Measurements from ENCODE around the gene SQSTM1. TPM values are rescaled to one million over a fixed set of nuclear protein-coding genes. Genes with fewer than 3 reads are reported as not detected.

SQSTM1 gene
- polyA plus RNA-seq, 1 experiment: 366 TPM

DNA sequence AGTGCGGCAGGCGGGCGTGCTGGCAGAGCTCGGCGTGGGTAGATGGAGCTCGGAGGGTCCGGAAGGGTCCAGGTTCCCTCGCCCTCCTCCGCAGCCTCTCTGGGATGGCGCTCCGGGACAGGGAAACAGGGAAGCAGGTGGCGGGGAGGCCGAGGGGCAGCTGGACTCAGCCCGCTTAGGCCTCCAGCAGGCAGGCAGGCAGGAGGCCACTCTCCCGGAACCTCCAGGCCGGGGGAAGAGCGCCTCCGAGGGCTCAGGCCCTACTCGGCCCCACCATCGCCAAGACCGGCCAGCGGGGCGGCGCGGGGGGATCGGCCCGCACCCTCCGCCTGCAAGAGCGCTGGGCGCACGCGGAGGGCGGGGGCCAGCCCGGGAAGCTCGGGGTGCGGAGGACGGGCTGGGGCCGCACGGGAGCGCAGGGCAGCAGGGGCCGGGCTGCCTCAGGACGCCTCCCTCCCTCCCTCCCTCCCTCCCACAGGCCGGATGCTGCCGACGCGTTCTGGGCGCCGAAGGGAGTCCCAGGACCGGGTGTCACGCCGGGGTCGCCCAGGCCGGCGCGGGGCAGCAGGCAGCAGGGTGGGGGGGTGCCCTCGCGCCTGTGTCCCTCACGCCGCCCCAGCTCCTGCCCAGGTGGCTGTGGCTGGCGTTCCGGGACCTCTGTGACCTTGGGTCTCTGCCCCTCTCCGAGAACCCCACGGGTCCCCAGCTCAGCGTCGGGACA lies 15.0 kb upstream of the SQSTM1 start:
- DNase-seq (ENCODE audit: low read depth, low spot score): no peak
- H3K27ac ChIP-seq (ENCODE audit: low read depth, low read length): no peak overlapping the region
- CTCF ChIA-PET: interaction anchor here (0.5 kb wide), 1 partner anchor 37 kb away, joined by 5 read pairs; no protein-coding TSS in a partner anchor
- no peak for TF ChIP-seq CTCF (IDR thresholded peaks at IDR 0.05; ENCODE audit: low read depth, low read length)
- H3K4me3 ChIP-seq (ENCODE audit: low read depth, low read length): peak overlapping the region; percentile 77
- H3K27me3 ChIP-seq (ENCODE audit: control insufficient read depth, insufficient read depth, low read length): no peaks in the 10 kb centered on the region
- POLR2A ChIA-PET: interaction anchor here (1.2 kb wide), 1 partner anchor 15 kb away, joined by 5 read pairs; the partner anchor contains the start of gene SQSTM1
- no peaks in the 10 kb centered on the region; the same call in 1 of the 2 replicates for H3K9me3 ChIP-seq (ENCODE audit: control insufficient read depth, insufficient read depth, low read length)

DNA sequence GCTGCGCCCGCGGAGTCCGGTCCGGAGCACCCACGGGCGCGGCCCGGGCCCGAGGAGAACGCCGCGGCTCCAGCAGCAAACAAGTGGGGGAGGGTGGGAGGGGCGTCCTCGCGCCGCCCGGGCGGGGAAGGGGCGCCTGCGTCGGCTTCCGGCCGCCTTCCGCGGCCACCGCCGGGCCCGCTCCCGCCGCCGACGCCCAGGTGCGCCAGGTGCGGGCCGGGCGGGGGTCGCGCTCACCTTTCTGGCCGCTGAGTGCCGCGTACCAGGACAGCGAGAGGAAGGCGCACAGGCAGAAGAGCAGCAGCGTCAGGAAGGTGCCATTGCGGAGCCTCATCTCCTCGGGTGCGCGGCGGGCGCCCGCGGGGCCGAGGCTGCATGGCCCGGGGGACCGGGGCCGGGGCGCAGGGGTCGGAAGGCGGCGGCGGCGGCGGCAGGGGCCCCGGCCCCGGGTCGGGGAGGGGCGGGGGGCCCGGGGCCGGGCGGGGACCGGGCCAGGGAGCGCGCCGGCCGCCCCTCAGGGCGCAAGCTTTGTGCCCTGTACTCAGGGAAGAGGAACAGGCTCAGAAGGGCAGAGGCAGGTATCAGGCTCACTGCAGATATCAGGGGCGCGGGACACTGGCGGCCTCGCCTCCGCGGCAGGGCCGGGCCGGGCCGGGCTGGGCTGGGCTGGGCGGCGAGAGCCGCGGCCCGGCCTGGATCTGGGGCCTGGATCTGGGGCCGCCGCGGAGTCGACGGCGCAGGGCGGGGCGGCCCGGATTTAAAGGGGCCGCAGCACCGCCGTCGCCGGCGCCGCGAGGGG lies 14.3 kb upstream of the SQSTM1 start, which contains the start of gene MGAT4B:
TSS of gene MGAT4B (minus strand) at position 617 of the 799 bp plus-strand sequence. CDS start at position 334, 283 bp downstream.
- Histone ChIP-seq H3K27ac (ENCODE audit: low read depth, low read length) (peak within 1 kb of the TSS; percentile 21), H3K9me3 (ENCODE audit: control insufficient read depth, insufficient read depth, low read length) (peaks cover 6% of the 10 kb centered on the region; the same call in 1 of the 2 replicates), H3K27me3 (ENCODE audit: control insufficient read depth, insufficient read depth, low read length) (no peaks in the 10 kb centered on the region), H3K4me3 (ENCODE audit: low read depth, low read length) (peak within 1 kb of the TSS; percentile 77)
- ChIA-PET CTCF (interaction anchor here (0.5 kb wide), 1 partner anchor 37 kb away, joined by 5 read pairs; no protein-coding TSS in a partner anchor), POLR2A (interaction anchor here (0.5 to 1.4 kb wide), 6 partner anchors 13 to 138 kb away, joined by 3 to 14 read pairs (median 5); partner anchors contain the start of gene SQSTM1)
- DNase-seq (ENCODE audit: low read depth, low spot score): no peak
- TF ChIP-seq CTCF (IDR thresholded peaks at IDR 0.05; ENCODE audit: low read depth, low read length): no peak

- POLR2A ChIA-PET: no interaction called here
- no peak for DNase-seq (ENCODE audit: low read depth, low spot score)
- no peaks in the 10 kb centered on the region for H3K27me3 ChIP-seq (ENCODE audit: control insufficient read depth, insufficient read depth, low read length)
- CTCF ChIA-PET: no interaction called here
- peaks cover 6% of the 10 kb centered on the region; the same call in 1 of the 2 replicates for H3K9me3 ChIP-seq (ENCODE audit: control insufficient read depth, insufficient read depth, low read length)
- no peak for TF ChIP-seq CTCF (IDR thresholded peaks at IDR 0.05; ENCODE audit: low read depth, low read length)
- H3K27ac ChIP-seq (ENCODE audit: low read depth, low read length): no peak overlapping the region
- H3K4me3 ChIP-seq (ENCODE audit: low read depth, low read length): no peak overlapping the region
Observed at GRCh38 chr5:179812135-179812825, 8.4 kb upstream of the SQSTM1 start.

DNA sequence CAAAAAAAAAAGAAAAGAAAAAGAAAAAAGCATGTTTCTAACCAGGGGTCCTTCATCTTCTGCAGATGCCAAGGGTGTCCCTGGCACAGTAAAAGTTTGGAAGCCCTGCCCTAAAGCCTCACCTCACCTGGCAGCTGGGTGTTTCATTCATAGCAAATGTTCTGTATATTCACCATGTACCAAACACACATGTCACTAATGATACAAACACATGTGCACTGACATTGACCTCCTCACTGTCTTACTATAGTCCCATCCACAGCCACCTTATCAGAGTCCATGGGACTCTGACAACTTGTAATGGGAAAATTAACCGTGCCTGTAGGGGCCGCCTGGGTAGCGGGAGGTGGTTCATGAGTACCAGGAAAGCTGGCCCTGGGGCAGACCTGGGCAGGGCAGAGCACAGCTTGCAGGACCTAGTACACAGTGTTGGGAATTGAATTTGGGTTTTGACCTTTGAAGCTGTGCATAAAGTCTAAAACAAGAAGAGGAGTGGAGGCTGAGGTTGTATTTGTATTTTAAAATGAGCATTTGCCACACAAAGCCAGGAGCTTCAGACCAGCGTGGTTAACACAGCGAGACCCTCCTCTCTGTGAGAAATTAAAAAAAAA lies 7.6 kb upstream of the SQSTM1 start:
- peaks cover 6% of the 10 kb centered on the region; the same call in 1 of the 2 replicates for H3K9me3 ChIP-seq (ENCODE audit: control insufficient read depth, insufficient read depth, low read length)
- no peak overlapping the region for H3K4me3 ChIP-seq (ENCODE audit: low read depth, low read length)
- TF ChIP-seq CTCF (IDR thresholded peaks at IDR 0.05; ENCODE audit: low read depth, low read length): no peak
- ChIA-PET CTCF (no interaction called here), POLR2A (no interaction called here)
- no peak overlapping the region for H3K27ac ChIP-seq (ENCODE audit: low read depth, low read length)
- DNase-seq (ENCODE audit: low read depth, low spot score): no peak
- no peaks in the 10 kb centered on the region for H3K27me3 ChIP-seq (ENCODE audit: control insufficient read depth, insufficient read depth, low read length)
